Smooth muscle cell of the coronary artery (primary cell): Measurements from ENCODE around the gene LRRC10. TPM values are rescaled to one million over a fixed set of nuclear protein-coding genes. Genes with fewer than 3 reads are reported as not detected.

Experiments
- total RNA-seq: library from RNA; depleted of rRNA; stranded (reverse); fragments of >200 nt; gene quantifications from 2 replicates; pipeline ENCODE4 v1.2.3, GENCODE V29; 2014; ENCODE audit warnings: low replicate concordance

LRRC10 gene, protein sequence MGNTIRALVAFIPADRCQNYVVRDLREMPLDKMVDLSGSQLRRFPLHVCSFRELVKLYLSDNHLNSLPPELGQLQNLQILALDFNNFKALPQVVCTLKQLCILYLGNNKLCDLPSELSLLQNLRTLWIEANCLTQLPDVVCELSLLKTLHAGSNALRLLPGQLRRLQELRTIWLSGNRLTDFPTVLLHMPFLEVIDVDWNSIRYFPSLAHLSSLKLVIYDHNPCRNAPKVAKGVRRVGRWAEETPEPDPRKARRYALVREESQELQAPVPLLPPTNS
- not detected in 2 replicates for total RNA-seq

DNA sequence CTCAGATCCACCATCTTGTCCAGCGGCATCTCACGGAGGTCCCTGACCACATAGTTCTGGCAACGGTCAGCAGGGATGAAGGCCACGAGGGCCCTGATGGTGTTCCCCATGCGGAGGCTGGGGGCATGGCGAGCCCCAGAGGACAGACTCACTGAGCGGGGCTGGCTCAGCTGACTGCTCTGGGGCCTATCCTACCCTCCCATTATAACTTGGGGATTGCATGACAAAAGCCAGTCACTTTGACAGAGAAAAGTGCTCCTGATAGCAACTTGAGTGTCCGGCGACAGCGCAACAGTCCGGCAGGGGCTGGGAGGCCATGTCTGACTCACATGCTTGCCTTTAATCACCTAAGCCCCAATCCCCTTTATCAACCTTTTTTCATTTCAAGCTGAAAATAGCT, at the start of gene LRRC10:
Gene LRRC10 (minus strand): TSS at position 179 of the 400 bp plus-strand sequence. CDS start 69 bp downstream, at position 110.

DNA sequence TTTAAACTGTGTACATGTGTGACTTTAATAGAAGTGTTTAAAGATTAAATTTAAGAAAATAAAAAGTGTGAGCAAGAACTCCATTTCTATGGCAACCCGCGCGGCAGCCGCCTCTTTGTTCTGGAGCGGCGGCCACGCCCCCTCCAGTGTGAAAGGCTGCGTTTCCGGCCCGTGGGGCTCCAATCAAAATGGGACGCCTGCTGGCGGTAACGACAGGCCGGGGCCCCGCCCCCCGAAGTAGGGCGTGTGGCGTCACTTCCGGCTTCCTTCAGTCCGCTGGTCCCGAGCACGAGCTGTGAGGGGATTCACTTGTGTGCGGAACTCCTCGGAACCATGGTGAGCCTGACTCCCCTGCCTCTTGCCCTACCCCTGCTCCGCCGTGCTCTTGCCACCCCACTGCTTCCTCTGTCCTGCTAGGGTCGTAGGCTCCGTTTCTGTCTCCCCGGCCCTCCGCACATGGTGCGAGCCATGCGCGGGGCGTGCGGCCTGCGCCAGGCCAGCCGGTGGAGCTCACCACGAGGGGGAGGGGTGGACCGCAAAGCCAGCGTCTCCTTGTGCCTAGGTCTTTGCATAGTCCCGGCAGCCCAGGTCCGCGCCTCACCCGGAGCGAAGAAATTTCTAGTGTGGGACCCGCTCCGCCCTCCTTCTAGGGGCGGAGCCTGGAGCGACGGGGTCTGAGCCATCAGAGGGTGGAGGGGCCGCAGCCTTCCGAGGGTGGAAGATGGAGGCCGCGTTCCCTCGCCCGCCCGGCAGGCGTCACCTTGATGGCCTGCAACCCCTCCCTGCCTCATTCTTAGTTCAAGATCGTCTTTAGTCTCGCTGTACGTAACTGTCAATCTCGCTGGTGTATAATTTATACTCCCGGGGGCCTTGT, 25.3 kb downstream of the LRRC10 start, which contains the start of gene CCT2:
Gene CCT2 (plus strand): TSS at position 271 of the 874 bp plus-strand sequence. CDS start 63 bp downstream, at position 334.

Other genes with a start within 250 kb of the LRRC10 start
- gene FRS2, start 140.5 kb downstream of the LRRC10 start, total RNA-seq: 13.5 and 40.9 TPM in 2 replicates
- gene CCT2, start 25.4 kb downstream of the LRRC10 start, total RNA-seq: 113 and 228 TPM in 2 replicates
- 0.08 TPM in 1 of 2 replicates, not detected in the other for gene BEST3, start 88.4 kb upstream of the LRRC10 start, total RNA-seq
- 1.9 and 4.4 TPM in 2 replicates for gene RAB3IP, start 128.0 kb upstream of the LRRC10 start, total RNA-seq
- gene MYRFL, start 214.3 kb upstream of the LRRC10 start, total RNA-seq: not detected in 2 replicates